GM13976 (cell line): Measurements from ENCODE around the gene DMRTA2.

Source experiments
- DNase-seq: peaks from one replicate; pipeline ENCODE4 v3.0.0; 2012; ENCODE audit warnings: low spot score
- CTCF ChIP-seq: IDR thresholded peaks from 2 replicates; pipeline ENCODE4 v1.5.1; 2012; ENCODE audit warnings: borderline replicate concordance, mild to moderate bottlenecking; ENCODE audit not compliant: insufficient read depth; ENCODE audit errors: extremely low read depth, missing control alignments, control extremely low read depth
- in situ Hi-C: fragments of 300-500 bp; cut with MboI; formaldehyde crosslinking; loops from one replicate; pipeline ENCODE4 v1.12.0; 2022; ENCODE audit warnings: low sequenced_read_pairs, mixed read lengths, inconsistent platforms; ENCODE audit not compliant: unreplicated experiment

Gene DMRTA2

GRCh38 chr1:50416553-50417453 lies 6.4 kb downstream of the DMRTA2 start:
- in situ Hi-C loops, result no loop called here
- TF ChIP-seq CTCF, result no peak
- DNase-seq, result peak; percentile 38

- DNase-seq, result no peak
- in situ Hi-C loops, result no loop called here
- no peak for TF ChIP-seq CTCF
Observed at GRCh38 chr1:50416150-50416527, 7.1 kb downstream of the DMRTA2 start.

- TF ChIP-seq CTCF, result no peak
- in situ Hi-C loops, result no loop called here
- DNase-seq, result no peak
Observed at GRCh38 chr1:50415235-50416149, 7.8 kb downstream of the DMRTA2 start.

GRCh38 chr1:50414853-50415234 lies 8.4 kb downstream of the DMRTA2 start:
- TF ChIP-seq CTCF, result no peak
- in situ Hi-C loops, result no loop called here
- no peak for DNase-seq

- DNase-seq, result no peak
- in situ Hi-C loops, result no loop called here
- TF ChIP-seq CTCF, result no peak
Observed at GRCh38 chr1:50412813-50413476, 10.3 kb downstream of the DMRTA2 start.

GRCh38 chr1:50405814-50406213 lies 17.4 kb downstream of the DMRTA2 start:
- DNase-seq, result no peak
- no peak for TF ChIP-seq CTCF
- in situ Hi-C loops, result no loop called here
